ENCODE results near the gene APBB2.

DNA sequence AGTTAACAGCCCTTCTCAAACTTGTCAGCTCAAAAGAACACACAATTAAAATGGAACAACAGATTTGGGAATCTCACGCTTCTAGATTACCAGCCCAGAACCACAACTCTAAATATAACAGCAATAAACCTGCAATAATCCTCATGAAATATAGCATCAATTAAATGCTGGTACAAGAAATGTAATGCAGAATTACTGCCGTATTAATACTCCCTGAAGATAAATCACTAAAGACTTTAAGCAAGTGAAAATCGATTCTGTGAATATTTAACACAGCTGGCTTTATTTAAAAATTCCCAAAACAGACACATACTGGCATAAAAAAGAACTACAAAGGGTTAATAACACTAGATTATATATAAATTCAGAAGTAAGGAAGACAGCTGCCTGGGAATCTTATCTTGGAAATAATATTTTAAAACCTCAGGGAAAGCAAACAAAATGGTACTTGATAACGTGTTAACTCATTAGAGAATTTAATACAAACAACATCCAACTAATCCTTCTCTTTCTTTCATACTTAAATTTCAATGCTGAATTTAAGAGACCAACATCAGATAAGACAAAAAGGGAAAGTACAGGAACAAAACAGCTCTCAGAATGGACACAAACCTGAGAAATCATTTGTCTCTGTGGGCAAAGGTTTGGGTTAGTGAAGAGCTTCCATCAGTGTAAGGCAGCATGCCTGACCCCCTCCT is 34.7 kb downstream of the APBB2 start:
- TF ChIP-seq, protein P1, sequence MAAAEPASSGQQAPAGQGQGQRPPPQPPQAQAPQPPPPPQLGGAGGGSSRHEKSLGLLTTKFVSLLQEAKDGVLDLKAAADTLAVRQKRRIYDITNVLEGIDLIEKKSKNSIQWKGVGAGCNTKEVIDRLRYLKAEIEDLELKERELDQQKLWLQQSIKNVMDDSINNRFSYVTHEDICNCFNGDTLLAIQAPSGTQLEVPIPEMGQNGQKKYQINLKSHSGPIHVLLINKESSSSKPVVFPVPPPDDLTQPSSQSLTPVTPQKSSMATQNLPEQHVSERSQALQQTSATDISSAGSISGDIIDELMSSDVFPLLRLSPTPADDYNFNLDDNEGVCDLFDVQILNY (CRISPR knock-in tag; IDR thresholded peaks at IDR 0.05), result no peak
- TF ChIP-seq ZBTB21 (CRISPR knock-in tag; IDR thresholded peaks at IDR 0.05; ENCODE audit: borderline replicate concordance) (no peak), ZNF317 (CRISPR knock-in tag; IDR thresholded peaks at IDR 0.05; ENCODE audit: borderline replicate concordance, low read depth) (no peak), CREM (CRISPR knock-in tag; IDR thresholded peaks at IDR 0.05) (no peak), FOXP1 (CRISPR knock-in tag; IDR thresholded peaks at IDR 0.05; ENCODE audit: borderline replicate concordance) (no peak), SP1 (CRISPR knock-in tag; conservative IDR thresholded peaks at IDR 0.05) (no peak), NR3C1 (CRISPR knock-in tag; conservative IDR thresholded peaks at IDR 0.05; ENCODE audit: low read depth) (no peak), NR2C2 (CRISPR knock-in tag; IDR thresholded peaks at IDR 0.05) (no peak), KAT7 (CRISPR knock-in tag; IDR thresholded peaks at IDR 0.05; ENCODE audit: borderline replicate concordance) (no peak), CREB1 (CRISPR knock-in tag; IDR thresholded peaks at IDR 0.05) (no peak)
- TF ChIP-seq, protein P2, sequence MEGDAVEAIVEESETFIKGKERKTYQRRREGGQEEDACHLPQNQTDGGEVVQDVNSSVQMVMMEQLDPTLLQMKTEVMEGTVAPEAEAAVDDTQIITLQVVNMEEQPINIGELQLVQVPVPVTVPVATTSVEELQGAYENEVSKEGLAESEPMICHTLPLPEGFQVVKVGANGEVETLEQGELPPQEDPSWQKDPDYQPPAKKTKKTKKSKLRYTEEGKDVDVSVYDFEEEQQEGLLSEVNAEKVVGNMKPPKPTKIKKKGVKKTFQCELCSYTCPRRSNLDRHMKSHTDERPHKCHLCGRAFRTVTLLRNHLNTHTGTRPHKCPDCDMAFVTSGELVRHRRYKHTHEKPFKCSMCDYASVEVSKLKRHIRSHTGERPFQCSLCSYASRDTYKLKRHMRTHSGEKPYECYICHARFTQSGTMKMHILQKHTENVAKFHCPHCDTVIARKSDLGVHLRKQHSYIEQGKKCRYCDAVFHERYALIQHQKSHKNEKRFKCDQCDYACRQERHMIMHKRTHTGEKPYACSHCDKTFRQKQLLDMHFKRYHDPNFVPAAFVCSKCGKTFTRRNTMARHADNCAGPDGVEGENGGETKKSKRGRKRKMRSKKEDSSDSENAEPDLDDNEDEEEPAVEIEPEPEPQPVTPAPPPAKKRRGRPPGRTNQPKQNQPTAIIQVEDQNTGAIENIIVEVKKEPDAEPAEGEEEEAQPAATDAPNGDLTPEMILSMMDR (IDR thresholded peaks at IDR 0.05), result no peak
- TF ChIP-seq, protein P3, sequence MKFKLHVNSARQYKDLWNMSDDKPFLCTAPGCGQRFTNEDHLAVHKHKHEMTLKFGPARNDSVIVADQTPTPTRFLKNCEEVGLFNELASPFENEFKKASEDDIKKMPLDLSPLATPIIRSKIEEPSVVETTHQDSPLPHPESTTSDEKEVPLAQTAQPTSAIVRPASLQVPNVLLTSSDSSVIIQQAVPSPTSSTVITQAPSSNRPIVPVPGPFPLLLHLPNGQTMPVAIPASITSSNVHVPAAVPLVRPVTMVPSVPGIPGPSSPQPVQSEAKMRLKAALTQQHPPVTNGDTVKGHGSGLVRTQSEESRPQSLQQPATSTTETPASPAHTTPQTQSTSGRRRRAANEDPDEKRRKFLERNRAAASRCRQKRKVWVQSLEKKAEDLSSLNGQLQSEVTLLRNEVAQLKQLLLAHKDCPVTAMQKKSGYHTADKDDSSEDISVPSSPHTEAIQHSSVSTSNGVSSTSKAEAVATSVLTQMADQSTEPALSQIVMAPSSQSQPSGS (CRISPR knock-in tag; IDR thresholded peaks at IDR 0.05; ENCODE audit: borderline replicate concordance, low read depth), result no peak
- TF ChIP-seq, protein P4, sequence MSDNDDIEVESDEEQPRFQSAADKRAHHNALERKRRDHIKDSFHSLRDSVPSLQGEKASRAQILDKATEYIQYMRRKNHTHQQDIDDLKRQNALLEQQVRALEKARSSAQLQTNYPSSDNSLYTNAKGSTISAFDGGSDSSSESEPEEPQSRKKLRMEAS (CRISPR knock-in tag; IDR thresholded peaks at IDR 0.05), result no peak
- TF ChIP-seq, protein P5, sequence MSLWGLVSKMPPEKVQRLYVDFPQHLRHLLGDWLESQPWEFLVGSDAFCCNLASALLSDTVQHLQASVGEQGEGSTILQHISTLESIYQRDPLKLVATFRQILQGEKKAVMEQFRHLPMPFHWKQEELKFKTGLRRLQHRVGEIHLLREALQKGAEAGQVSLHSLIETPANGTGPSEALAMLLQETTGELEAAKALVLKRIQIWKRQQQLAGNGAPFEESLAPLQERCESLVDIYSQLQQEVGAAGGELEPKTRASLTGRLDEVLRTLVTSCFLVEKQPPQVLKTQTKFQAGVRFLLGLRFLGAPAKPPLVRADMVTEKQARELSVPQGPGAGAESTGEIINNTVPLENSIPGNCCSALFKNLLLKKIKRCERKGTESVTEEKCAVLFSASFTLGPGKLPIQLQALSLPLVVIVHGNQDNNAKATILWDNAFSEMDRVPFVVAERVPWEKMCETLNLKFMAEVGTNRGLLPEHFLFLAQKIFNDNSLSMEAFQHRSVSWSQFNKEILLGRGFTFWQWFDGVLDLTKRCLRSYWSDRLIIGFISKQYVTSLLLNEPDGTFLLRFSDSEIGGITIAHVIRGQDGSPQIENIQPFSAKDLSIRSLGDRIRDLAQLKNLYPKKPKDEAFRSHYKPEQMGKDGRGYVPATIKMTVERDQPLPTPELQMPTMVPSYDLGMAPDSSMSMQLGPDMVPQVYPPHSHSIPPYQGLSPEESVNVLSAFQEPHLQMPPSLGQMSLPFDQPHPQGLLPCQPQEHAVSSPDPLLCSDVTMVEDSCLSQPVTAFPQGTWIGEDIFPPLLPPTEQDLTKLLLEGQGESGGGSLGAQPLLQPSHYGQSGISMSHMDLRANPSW (CRISPR knock-in tag; conservative IDR thresholded peaks at IDR 0.05; ENCODE audit: low read depth), result no peak
